ENCODE data around the gene QRFP. TPM values are rescaled to one million over a fixed set of nuclear protein-coding genes. Genes with fewer than 3 reads are reported as not detected.

The QRFP gene
- total and polyA plus RNA-seq, 2 of the 8 experiments (the other 6 are each of a cell fraction or from before 2014, with no cell fraction given), result not detected

- Histone ChIP-seq H3K4me2 (ENCODE audit: insufficient read depth in 1 of 2, low read depth in 2 of 2, low read length in 2 of 2) (no peak overlapping the region), H3K27ac (ENCODE audit: low read depth, low read length) (no peak overlapping the region), H4K91ac (replicated peaks; ENCODE audit: insufficient read length, low read length) (no peak overlapping the region), H3K4ac (replicated peaks; ENCODE audit: insufficient read length, low read depth, low read length) (no peak overlapping the region), H2AK5ac (ENCODE audit: low read depth, low read length) (no peak overlapping the region), H2BK5ac (ENCODE audit: low read depth, low read length) (no peak overlapping the region), H3K79me1 (ENCODE audit: low read depth, low read length) (no peaks in the 10 kb centered on the region), H2BK12ac (ENCODE audit: low read depth, low read length) (0 out of 2 replicates have a peak overlapping the region, but pooled peaks have one; percentile 23), H3K18ac (ENCODE audit: extremely low read depth, low read length) (no peak overlapping the region), H3K36me3 (ENCODE audit: control insufficient read depth in 2 of 4, insufficient read depth in 4 of 4, low read length in 3 of 4) (no peaks in the 10 kb centered on the region; a peak in 1 of 8 replicates), H4K20me1 (replicated peaks in 1 of 2; ENCODE audit: control insufficient read depth in 1 of 2, insufficient read depth in 2 of 2, low read length in 2 of 2) (peaks cover 3 to 5% of the 10 kb centered on the region in 2 experiments), H2BK20ac (ENCODE audit: low read length) (no peak overlapping the region), H3K4me3 (ENCODE audit: extremely low read depth in 1 of 4, insufficient read depth in 2 of 4, low read depth in 3 of 4, low read length in 4 of 4) (no peak overlapping the region), H3K14ac (ENCODE audit: insufficient read length) (no peak overlapping the region), H2BK120ac (replicated peaks; ENCODE audit: low read depth, low read length) (no peak overlapping the region), H4K8ac (ENCODE audit: extremely low read depth, insufficient read depth, low read length) (no peak overlapping the region), H3K23me2 (ENCODE audit: low read depth, low read length) (peaks cover 14% of the 10 kb centered on the region; the same call in 1 of the 2 replicates), H2BK15ac (ENCODE audit: low read length) (no peak overlapping the region), H3K9me3 (ENCODE audit: insufficient read depth in 2 of 2, low read depth in 1 of 2, low read length in 1 of 2) (no peaks in the 10 kb centered on the region), H3K79me2 (ENCODE audit: control insufficient read depth in 1 of 2, insufficient read depth in 2 of 2, low read length in 2 of 2) (no peaks in the 10 kb centered on the region), H3K56ac (replicated peaks; ENCODE audit: insufficient read length, low read depth, low read length) (no peak overlapping the region), H4K5ac (ENCODE audit: insufficient read length, low read depth, low read length) (no peak overlapping the region), H3K27me3 (replicated peaks in 1 of 4; ENCODE audit: control insufficient read depth in 3 of 4, extremely low read depth in 1 of 4, insufficient read depth in 3 of 4, low read length in 3 of 4) (peaks cover 18 to 44% (median 32%) of the 10 kb centered on the region in 4 experiments), H3K4me1 (replicated peaks in 1 of 4; ENCODE audit: control insufficient read depth in 3 of 4, insufficient read depth in 4 of 4, low read length in 3 of 4) (peaks cover 0 to 23% (median 9%) of the 10 kb centered on the region in 4 experiments; a peak in 6 of 7 replicates), H2AFZ (ENCODE audit: low read length) (no peak overlapping the region), H3K23ac (ENCODE audit: insufficient read length) (no peak overlapping the region), H3K9ac (replicated peaks in 1 of 4; ENCODE audit: extremely low read depth in 1 of 4, low read depth in 3 of 4, low read length in 3 of 4) (no peak overlapping the region)
- TF ChIP-seq SUZ12 (IDR thresholded peaks at IDR 0.05; ENCODE audit: low read length) (no peak), TAF1 (IDR thresholded peaks at IDR 0.05; ENCODE audit: low read depth, low read length) (no peak)
- 87% methylated on average over 6 of the region's 6 CpGs; no CpG with 5 or more reads in 1 of the 2 experiments for WGBS, 2 experiments (ENCODE audit: extremely low coverage in 1 of 2, insufficient coverage in 1 of 2, insufficient read length in 1 of 2, insufficient replicate concordance in 2 of 2, low coverage in 1 of 2, low lambda C conversion rate in 2 of 2, missing lambda C conversion rate in 1 of 2)
- no peak for DNase-seq (ENCODE audit: low read depth in 1 of 2, low spot score in 2 of 2)
- ChIA-PET CTCF (ENCODE audit: partially characterized antibody) (interaction anchor here (0.6 to 8.2 kb wide), 14 partner anchors 10 to 274 kb away, joined by 3 to 69 read pairs (median 5); no protein-coding TSS in a partner anchor), POLR2A (ENCODE audit: partially characterized antibody) (no interaction called here)
- no peak for FAIRE-seq
These were observed 45.5 kb upstream of the QRFP start for GRCh38 chr9:130942084-130942483.

All from H1 (cell line).